GM12874 (cell line): ENCODE measurements around the gene NMNAT2.

Source experiments
- CTCF ChIP-seq: IDR thresholded peaks from 2 replicates; pipeline ENCODE4 v1.5.1; 2011; ENCODE audit warnings: low read depth, mild to moderate bottlenecking, control low read depth, low read length, moderate library complexity; ENCODE audit not compliant: insufficient read depth

NMNAT2 gene

DNA sequence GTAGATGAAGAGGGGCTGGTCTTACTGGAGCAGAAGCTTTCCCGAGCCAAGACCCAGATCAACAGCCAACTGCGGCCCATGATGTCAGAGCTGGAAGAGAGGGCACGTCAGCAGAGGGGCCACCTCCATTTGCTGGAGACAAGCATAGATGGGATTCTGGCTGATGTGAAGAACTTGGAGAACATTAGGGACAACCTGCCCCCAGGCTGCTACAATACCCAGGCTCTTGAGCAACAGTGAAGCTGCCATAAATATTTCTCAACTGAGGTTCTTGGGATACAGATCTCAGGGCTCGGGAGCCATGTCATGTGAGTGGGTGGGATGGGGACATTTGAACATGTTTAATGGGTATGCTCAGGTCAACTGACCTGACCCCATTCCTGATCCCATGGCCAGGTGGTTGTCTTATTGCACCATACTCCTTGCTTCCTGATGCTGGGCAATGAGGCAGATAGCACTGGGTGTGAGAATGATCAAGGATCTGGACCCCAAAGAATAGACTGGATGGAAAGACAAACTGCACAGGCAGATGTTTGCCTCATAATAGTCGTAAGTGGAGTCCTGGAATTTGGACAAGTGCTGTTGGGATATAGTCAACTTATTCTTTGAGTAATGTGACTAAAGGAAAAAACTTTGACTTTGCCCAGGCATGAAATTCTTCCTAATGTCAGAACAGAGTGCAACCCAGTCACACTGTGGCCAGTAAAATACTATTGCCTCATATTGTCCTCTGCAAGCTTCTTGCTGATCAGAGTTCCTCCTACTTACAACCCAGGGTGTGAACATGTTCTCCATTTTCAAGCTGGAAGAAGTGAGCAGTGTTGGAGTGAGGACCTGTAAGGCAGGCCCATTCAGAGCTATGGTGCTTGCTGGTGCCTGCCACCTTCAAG is 174.8 kb downstream of the NMNAT2 start:
- TF ChIP-seq CTCF: no peak

DNA sequence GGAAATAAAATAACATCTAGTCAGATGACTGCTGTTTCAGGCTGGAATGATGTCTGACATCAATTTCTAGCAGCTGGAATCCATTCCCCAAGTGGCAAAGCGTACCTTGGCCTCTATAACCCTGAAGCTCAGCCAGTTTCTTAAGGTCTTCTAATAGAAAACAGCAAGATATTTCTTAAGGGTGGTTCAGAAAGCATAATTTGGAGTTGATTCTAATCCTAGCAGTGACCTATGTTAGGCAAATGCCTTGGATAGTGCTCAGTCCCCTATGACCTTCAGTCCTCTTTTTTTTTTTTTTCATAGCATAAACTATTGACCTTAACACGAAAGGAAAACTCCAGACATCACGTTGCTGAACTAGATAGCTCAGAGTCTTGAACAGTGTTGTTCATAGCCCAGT is 175.6 kb downstream of the NMNAT2 start:
- no peak for TF ChIP-seq CTCF

GRCh38 chr1:183241471-183241870 is 176.7 kb downstream of the NMNAT2 start:
- no peak for TF ChIP-seq CTCF

DNA sequence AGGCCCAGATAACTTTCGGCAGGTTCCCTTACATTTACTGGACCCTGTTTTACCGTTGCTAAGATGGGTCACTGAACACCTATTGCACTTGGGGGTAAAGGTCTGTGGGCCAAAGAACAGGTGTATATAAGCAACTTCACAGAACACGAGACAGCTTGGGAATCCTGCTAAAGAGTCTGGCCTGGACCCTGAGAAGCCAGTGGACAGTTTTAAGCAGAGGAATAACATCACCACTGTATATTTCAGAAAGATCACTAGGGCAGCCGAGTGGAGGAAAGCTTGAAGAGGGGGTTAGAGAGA is 177.7 kb downstream of the NMNAT2 start:
- no peak for TF ChIP-seq CTCF

DNA sequence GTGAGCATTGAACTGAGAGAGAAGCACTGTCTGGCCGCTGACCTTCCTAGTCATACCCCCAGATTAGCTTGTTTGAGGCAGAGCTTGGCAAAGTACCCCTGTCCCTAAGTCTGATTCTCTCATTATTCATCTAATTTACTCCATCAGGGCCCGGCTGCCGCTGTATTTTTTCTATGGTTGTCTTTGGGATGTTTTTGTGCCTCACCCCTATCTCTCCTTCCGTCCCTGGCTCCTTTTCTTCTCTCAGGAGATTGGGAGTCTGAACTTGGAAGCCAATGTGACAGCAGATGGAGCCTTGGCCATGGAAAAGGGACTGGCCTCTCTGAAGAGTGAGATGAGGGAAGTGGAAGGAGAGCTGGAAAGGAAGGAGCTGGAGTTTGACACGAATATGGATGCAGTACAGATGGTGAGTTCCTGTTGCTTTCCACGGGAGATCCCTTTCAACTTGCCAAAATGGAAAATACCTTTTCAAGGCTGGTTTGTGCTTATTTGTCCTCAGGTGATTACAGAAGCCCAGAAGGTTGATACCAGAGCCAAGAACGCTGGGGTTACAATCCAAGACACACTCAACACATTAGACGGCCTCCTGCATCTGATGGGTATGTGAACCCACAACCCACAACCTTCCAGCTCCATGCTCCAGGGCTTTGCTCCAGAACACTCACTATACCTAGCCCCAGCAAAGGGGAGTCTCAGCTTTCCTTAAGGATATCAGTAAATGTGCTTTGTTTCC is 178.2 kb downstream of the NMNAT2 start:
- TF ChIP-seq CTCF: no peak

DNA sequence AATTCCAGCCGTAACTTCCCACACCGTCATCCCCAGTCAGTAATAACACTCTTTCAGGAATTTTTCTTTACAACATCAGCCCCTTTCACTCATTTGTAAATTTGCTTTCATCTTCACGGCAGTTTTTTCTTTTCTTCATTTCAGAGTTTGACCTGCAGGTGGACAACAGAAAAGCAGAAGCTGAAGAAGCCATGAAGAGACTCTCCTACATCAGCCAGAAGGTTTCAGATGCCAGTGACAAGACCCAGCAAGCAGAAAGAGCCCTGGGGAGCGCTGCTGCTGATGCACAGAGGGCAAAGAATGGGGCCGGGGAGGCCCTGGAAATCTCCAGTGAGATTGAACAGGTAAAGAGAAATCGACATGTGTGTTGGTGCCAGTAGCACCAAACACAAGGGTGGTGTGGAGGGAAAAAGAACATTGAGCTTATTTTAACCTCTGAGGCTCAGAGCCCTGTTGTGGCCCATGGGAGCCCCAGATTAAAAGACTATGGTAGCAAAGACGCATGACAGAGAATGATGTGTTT is 178.9 kb downstream of the NMNAT2 start:
- TF ChIP-seq CTCF: 0 out of 2 replicates have a peak, but pooled peaks have one; percentile 1

GRCh38 chr1:183238071-183238470 is 180.1 kb downstream of the NMNAT2 start:
- TF ChIP-seq CTCF: no peak
